Osteocyte (in vitro differentiated cells): ENCODE data around the gene BANF2. TPM values are rescaled to one million over a fixed set of nuclear protein-coding genes. Genes with fewer than 3 reads are reported as not detected.
A peak's percentile ranks its signal among the peaks of the same experiment; 100 is the strongest.

ENCODE experiments used
- DNase-seq: peaks from one replicate; pipeline ENCODE4 v3.0.0; 2021; ENCODE audit warnings: mixed read lengths; ENCODE audit not compliant: unreplicated experiment; ENCODE audit errors: extremely low spot score
- H3K27ac Mint-ChIP-seq: one replicate; pipeline ENCODE4 v1.8.0; 2021; ENCODE audit warnings: mild to moderate bottlenecking, mixed read lengths; ENCODE audit not compliant: unreplicated experiment
- H3K27me3 Mint-ChIP-seq: one replicate; pipeline ENCODE4 v1.8.0; 2021; ENCODE audit warnings: mixed read lengths; ENCODE audit not compliant: unreplicated experiment
- H3K36me3 Mint-ChIP-seq: one replicate; pipeline ENCODE4 v1.8.0; 2021; ENCODE audit warnings: mixed read lengths; ENCODE audit not compliant: unreplicated experiment
- H3K4me1 Mint-ChIP-seq: one replicate; pipeline ENCODE4 v1.8.0; 2021; ENCODE audit warnings: mixed read lengths; ENCODE audit not compliant: unreplicated experiment
- H3K4me3 Mint-ChIP-seq: one replicate; pipeline ENCODE4 v1.8.0; 2021; ENCODE audit warnings: mild to moderate bottlenecking, moderate library complexity, mixed read lengths; ENCODE audit not compliant: unreplicated experiment
- H3K9me3 Mint-ChIP-seq: one replicate; pipeline ENCODE4 v1.8.0; 2021; ENCODE audit warnings: mixed read lengths; ENCODE audit not compliant: unreplicated experiment
- CTCF ChIP-seq: fragments of 200-600 bp; sonication (generic); IDR thresholded peaks from 2 replicates; pipeline ENCODE4 v1.5.0; 2021; ENCODE audit warnings: antibody characterized with exemption, mild to moderate bottlenecking, moderate library complexity
- long read RNA-seq: library from polyadenylated mRNA; unstranded; transcript quantifications from one replicate; pipeline ENCODE4 v2.0.0, GENCODE V29; 2021
- total RNA-seq: library from RNA; stranded (reverse); gene quantifications from 2 replicates; pipeline ENCODE4 v1.2.1, GENCODE V29; 2021

Gene BANF2
- total RNA-seq, result not detected in 2 replicates
- long read RNA-seq, result 0 reads

- no peaks in the 10 kb centered on the region for H3K9me3 Mint-ChIP-seq
- DNase-seq, result no peak
- no peak for TF ChIP-seq CTCF
- no peak within 1 kb of the TSS for H3K4me3 Mint-ChIP-seq
- H3K4me1 Mint-ChIP-seq, result no peaks in the 10 kb centered on the region
- H3K27ac Mint-ChIP-seq, result no peak within 1 kb of the TSS
- no peaks in the 10 kb centered on the region for H3K36me3 Mint-ChIP-seq
- H3K27me3 Mint-ChIP-seq, result peaks cover 5% of the 10 kb centered on the region
Measured at GRCh38 chr20:17699931-17700351, at the start of gene BANF2. Gene BANF2 (plus strand): TSS chr20:17699966. CDS start chr20:17725026, 25,060 bp downstream.

GRCh38 chr20:17650301-17651128, 49.3 kb upstream of the BANF2 start:
- Mint-ChIP-seq H3K36me3 (peaks cover 19% of the 10 kb centered on the region), H3K27me3 (no peaks in the 10 kb centered on the region), H3K4me1 (peaks cover 60% of the 10 kb centered on the region), H3K4me3 (no peak overlapping the region), H3K9me3 (no peaks in the 10 kb centered on the region), H3K27ac (peak overlapping the region; percentile 55)
- no peak for TF ChIP-seq CTCF
- DNase-seq, result no peak

GRCh38 chr20:17651129-17651759, 48.5 kb upstream of the BANF2 start:
- no peak for TF ChIP-seq CTCF
- Mint-ChIP-seq H3K4me1 (peaks cover 60% of the 10 kb centered on the region), H3K27ac (peak overlapping the region; percentile 55), H3K36me3 (peaks cover 21% of the 10 kb centered on the region), H3K9me3 (no peaks in the 10 kb centered on the region), H3K27me3 (no peaks in the 10 kb centered on the region), H3K4me3 (no peak overlapping the region)
- DNase-seq, result no peak

- Mint-ChIP-seq H3K9me3 (no peaks in the 10 kb centered on the region), H3K4me1 (peaks cover 59% of the 10 kb centered on the region)
Measured at GRCh38 chr20:17651760-17652388, 47.9 kb upstream of the BANF2 start.

More at GRCh38 chr20:17651760-17652388, 47.9 kb upstream of the BANF2 start:
- no peak for DNase-seq
- Mint-ChIP-seq H3K27ac (peak overlapping the region; percentile 18), H3K36me3 (peaks cover 26% of the 10 kb centered on the region), H3K4me3 (no peak overlapping the region), H3K27me3 (no peaks in the 10 kb centered on the region)
- no peak for TF ChIP-seq CTCF
